Measurements from ENCODE around the gene NR1D2.

DNA sequence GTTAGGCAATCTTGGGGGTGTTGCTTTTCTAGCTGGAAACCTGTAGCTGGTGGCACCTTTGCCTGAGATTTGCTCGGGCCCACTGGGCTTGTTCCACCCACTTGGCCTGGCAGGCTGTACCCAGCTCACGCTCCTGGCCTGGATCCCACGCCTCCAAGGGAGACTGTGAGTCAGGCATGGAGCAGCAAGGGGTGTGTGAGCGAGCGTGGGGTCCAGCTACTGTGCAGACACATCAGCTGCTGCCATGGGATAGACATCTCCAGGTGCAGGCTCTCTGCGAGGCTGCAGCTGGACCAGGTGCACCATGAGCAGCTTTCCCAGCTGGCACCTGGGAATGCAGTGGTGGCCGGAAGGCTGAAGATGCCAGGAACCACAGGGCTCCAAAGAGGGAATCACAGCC is 36.0 kb downstream of the NR1D2 start:
- TF ChIP-seq, protein P1, sequence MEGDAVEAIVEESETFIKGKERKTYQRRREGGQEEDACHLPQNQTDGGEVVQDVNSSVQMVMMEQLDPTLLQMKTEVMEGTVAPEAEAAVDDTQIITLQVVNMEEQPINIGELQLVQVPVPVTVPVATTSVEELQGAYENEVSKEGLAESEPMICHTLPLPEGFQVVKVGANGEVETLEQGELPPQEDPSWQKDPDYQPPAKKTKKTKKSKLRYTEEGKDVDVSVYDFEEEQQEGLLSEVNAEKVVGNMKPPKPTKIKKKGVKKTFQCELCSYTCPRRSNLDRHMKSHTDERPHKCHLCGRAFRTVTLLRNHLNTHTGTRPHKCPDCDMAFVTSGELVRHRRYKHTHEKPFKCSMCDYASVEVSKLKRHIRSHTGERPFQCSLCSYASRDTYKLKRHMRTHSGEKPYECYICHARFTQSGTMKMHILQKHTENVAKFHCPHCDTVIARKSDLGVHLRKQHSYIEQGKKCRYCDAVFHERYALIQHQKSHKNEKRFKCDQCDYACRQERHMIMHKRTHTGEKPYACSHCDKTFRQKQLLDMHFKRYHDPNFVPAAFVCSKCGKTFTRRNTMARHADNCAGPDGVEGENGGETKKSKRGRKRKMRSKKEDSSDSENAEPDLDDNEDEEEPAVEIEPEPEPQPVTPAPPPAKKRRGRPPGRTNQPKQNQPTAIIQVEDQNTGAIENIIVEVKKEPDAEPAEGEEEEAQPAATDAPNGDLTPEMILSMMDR (CRISPR knock-in tag; IDR thresholded peaks at IDR 0.05) = no peak
- TF ChIP-seq KLF9 (CRISPR knock-in tag; IDR thresholded peaks at IDR 0.05; ENCODE audit: low read depth) = no peak
- TF ChIP-seq KDM5B (CRISPR knock-in tag; IDR thresholded peaks at IDR 0.05; ENCODE audit: borderline replicate concordance) = no peak

Data from HepG2 (cell line).